SK-N-MC (cell line): ENCODE measurements around the gene SHROOM4.

Source experiments
- DNase-seq: peaks from one replicate; pipeline ENCODE4 v3.0.0-alpha.2; 2011; ENCODE audit warnings: low read depth, low spot score
- H3K27ac ChIP-seq: fragments of 200-600 bp; sonication (generic); 2 replicates; pipeline ENCODE4 v1.5.1; 2016; ENCODE audit warnings: mixed run types
- H3K36me3 ChIP-seq: fragments of 200-600 bp; sonication (generic); 2 replicates; pipeline ENCODE4 v1.6.1; 2017; ENCODE audit warnings: antibody characterized with exemption, low read length, mixed read lengths; ENCODE audit not compliant: insufficient read depth
- H3K4me3 ChIP-seq: fragments of 200-600 bp; sonication (generic); 2 replicates; pipeline ENCODE4 v1.5.1; 2016
- H3K9ac ChIP-seq: fragments of 200-600 bp; sonication (generic); 2 replicates; pipeline ENCODE4 v1.8.0; 2017; ENCODE audit warnings: mixed run types, mixed read lengths; ENCODE audit not compliant: insufficient read length
- H3K9me3 ChIP-seq: fragments of 200-600 bp; sonication (generic); 2 replicates; pipeline ENCODE4 v1.6.1; 2017; ENCODE audit warnings: low read depth, mild to moderate bottlenecking, antibody characterized with exemption, low read length, moderate library complexity, mixed read lengths
- EZH2 ChIP-seq: fragments of 200-600 bp; sonication (generic); IDR thresholded peaks from one replicate; pipeline ENCODE4 v1.6.1; 2017; ENCODE audit warnings: antibody characterized with exemption
- FOXP2 ChIP-seq: optimal IDR thresholded peaks from 2 replicates; pipeline ENCODE3; 2011; ENCODE audit warnings: mild to moderate bottlenecking, moderate library complexity; ENCODE audit not compliant: insufficient read depth; ENCODE audit errors: extremely low read length, control extremely low read depth
- POLR2AphosphoS5 ChIP-seq: IDR thresholded peaks from 2 replicates; pipeline ENCODE4 v1.6.1; 2012; ENCODE audit warnings: mild to moderate bottlenecking, low read depth, low read length, borderline replicate concordance

The SHROOM4 gene

GRCh38 chrX:50813843-50814661 lies at the start of gene SHROOM4:
Gene SHROOM4, minus strand, starts transcription at chrX:50814194. Its CDS starts 176 bp downstream, at chrX:50814018.
- TF ChIP-seq EZH2 (no peak), FOXP2 (no peak), POLR2AphosphoS5 (no peak)
- Histone ChIP-seq H3K9me3 (no peaks in the 10 kb centered on the region), H3K27ac (no peak within 1 kb of the TSS), H3K4me3 (peak within 1 kb of the TSS; percentile 78), H3K36me3 (no peaks in the 10 kb centered on the region), H3K9ac (peak within 1 kb of the TSS; percentile 29)
- DNase-seq, result no peak

- no peak overlapping the region for H3K27ac ChIP-seq
- H3K36me3 ChIP-seq, result no peaks in the 10 kb centered on the region
- H3K9ac ChIP-seq, result no peak overlapping the region
- H3K4me3 ChIP-seq, result no peak overlapping the region
- no peak for TF ChIP-seq FOXP2
- TF ChIP-seq POLR2AphosphoS5, result no peak
- no peak for TF ChIP-seq EZH2
- no peak for DNase-seq
- no peaks in the 10 kb centered on the region for H3K9me3 ChIP-seq
Observed at GRCh38 chrX:50863471-50863870, 49.5 kb upstream of the SHROOM4 start.

GRCh38 chrX:50860518-50860917 lies 46.5 kb upstream of the SHROOM4 start:
- no peak overlapping the region for H3K9ac ChIP-seq
- H3K9me3 ChIP-seq, result no peaks in the 10 kb centered on the region
- DNase-seq, result no peak
- H3K27ac ChIP-seq, result no peak overlapping the region
- TF ChIP-seq POLR2AphosphoS5 (no peak), EZH2 (no peak), FOXP2 (no peak)
- no peak overlapping the region for H3K4me3 ChIP-seq
- no peaks in the 10 kb centered on the region for H3K36me3 ChIP-seq

- no peak for TF ChIP-seq FOXP2
- no peak for TF ChIP-seq POLR2AphosphoS5
- TF ChIP-seq EZH2, result no peak
- Histone ChIP-seq H3K9me3 (no peaks in the 10 kb centered on the region), H3K27ac (no peak overlapping the region), H3K36me3 (no peaks in the 10 kb centered on the region), H3K9ac (no peak overlapping the region), H3K4me3 (no peak overlapping the region)
- no peak for DNase-seq
Observed at GRCh38 chrX:50858548-50858947, 44.6 kb upstream of the SHROOM4 start.

- H3K4me3 ChIP-seq, result no peak overlapping the region
- H3K9me3 ChIP-seq, result no peaks in the 10 kb centered on the region
- TF ChIP-seq FOXP2 (no peak), POLR2AphosphoS5 (no peak), EZH2 (no peak)
- no peaks in the 10 kb centered on the region for H3K36me3 ChIP-seq
- no peak overlapping the region for H3K27ac ChIP-seq
- H3K9ac ChIP-seq, result no peak overlapping the region
- no peak for DNase-seq
Observed at GRCh38 chrX:50853399-50853798, 39.4 kb upstream of the SHROOM4 start.

GRCh38 chrX:50852524-50852923 lies 38.5 kb upstream of the SHROOM4 start:
- no peaks in the 10 kb centered on the region for H3K36me3 ChIP-seq
- no peak overlapping the region for H3K4me3 ChIP-seq
- TF ChIP-seq FOXP2 (no peak), EZH2 (no peak), POLR2AphosphoS5 (no peak)
- no peak for DNase-seq
- no peak overlapping the region for H3K27ac ChIP-seq
- no peak overlapping the region for H3K9ac ChIP-seq
- H3K9me3 ChIP-seq, result no peaks in the 10 kb centered on the region

GRCh38 chrX:50842221-50842620 lies 28.2 kb upstream of the SHROOM4 start:
- TF ChIP-seq POLR2AphosphoS5 (no peak), EZH2 (no peak), FOXP2 (no peak)
- Histone ChIP-seq H3K4me3 (no peak overlapping the region), H3K36me3 (no peaks in the 10 kb centered on the region), H3K9ac (no peak overlapping the region), H3K27ac (no peak overlapping the region), H3K9me3 (no peaks in the 10 kb centered on the region)
- DNase-seq, result no peak

GRCh38 chrX:50839730-50840129 lies 25.7 kb upstream of the SHROOM4 start:
- H3K9ac ChIP-seq, result no peak overlapping the region
- H3K9me3 ChIP-seq, result no peaks in the 10 kb centered on the region

More at GRCh38 chrX:50839730-50840129, 25.7 kb upstream of the SHROOM4 start:
- Histone ChIP-seq H3K4me3 (no peak overlapping the region), H3K27ac (no peak overlapping the region), H3K36me3 (no peaks in the 10 kb centered on the region)
- TF ChIP-seq EZH2, result no peak
- no peak for TF ChIP-seq POLR2AphosphoS5
- no peak for TF ChIP-seq FOXP2
- no peak for DNase-seq
